ENCODE measurements around the gene LGI4. TPM values are rescaled to one million over a fixed set of nuclear protein-coding genes. Genes with fewer than 3 reads are reported as not detected.
"Not testable (repeated sequence)": the region's sequence is repeated elsewhere in the genome, so short reads cannot be mapped to it uniquely, and the experiment has no call there.

The LGI4 gene
- total RNA-seq, 2 experiments from 2014 or later, result 0.66 to 0.67 TPM

DNA sequence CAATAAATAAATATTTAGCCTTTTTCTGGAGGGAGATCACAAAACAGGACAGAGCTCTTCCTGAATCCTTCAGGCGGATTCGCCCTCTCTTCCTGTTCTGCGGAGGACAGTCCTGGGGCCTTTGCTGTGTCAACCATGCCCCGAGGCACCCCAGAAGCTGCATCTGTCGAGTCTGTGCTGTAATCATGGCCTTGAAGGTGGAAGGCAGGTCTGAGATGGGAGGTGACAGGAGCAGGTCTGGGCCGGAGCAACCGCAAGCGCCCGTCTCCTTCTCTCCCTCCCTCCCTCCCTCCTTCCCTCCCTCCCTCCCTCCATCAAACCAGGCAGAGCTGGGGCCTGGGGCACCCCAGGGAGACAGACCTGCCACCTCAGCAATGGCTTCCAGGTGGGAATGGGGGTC is 23.9 kb downstream of the LGI4 start:
- Mint-ChIP-seq H3K27ac (no peak overlapping the region), H3K27me3 (no peaks in the 10 kb centered on the region), H3K36me3 (ENCODE audit: low read depth) (no peaks in the 10 kb centered on the region), H3K4me1 (peaks cover 12% of the 10 kb centered on the region), H3K4me3 (no peak overlapping the region), H3K9me3 (ENCODE audit: low read depth) (peaks cover 4% of the 10 kb centered on the region)
- ChIA-PET POLR2A (interaction anchor here (0.6 kb wide), 1 partner anchor 11 kb away, joined by 3 read pairs; no protein-coding TSS in a partner anchor), CTCF (interaction anchor here (1.5 kb wide), 1 partner anchor 25 kb away, joined by 3 read pairs; no protein-coding TSS in a partner anchor)
- intact Hi-C loops (cut with DNase I, micrococcal nuclease), result no loop called here
- DNase-seq (no peak), ATAC-seq (no peak)

- peaks cover 4% of the 10 kb centered on the region for H3K9me3 Mint-ChIP-seq (ENCODE audit: low read depth)
- no peaks in the 10 kb centered on the region for H3K27me3 Mint-ChIP-seq
- H3K4me1 Mint-ChIP-seq, result peaks cover 8% of the 10 kb centered on the region
- DNase-seq (no peak), ATAC-seq (no peak)
- no peak overlapping the region for H3K4me3 Mint-ChIP-seq
- H3K36me3 Mint-ChIP-seq (ENCODE audit: low read depth), result no peaks in the 10 kb centered on the region
- ChIA-PET POLR2A (no interaction called here), CTCF (no interaction called here)
- no peak overlapping the region for H3K27ac Mint-ChIP-seq
- intact Hi-C loops (cut with DNase I, micrococcal nuclease), result no loop called here
Observed at GRCh38 chr19:35109395-35110112, 25.3 kb downstream of the LGI4 start.

- CTCF ChIA-PET, result no interaction called here
- DNase-seq, result no peak
- POLR2A ChIA-PET, result no interaction called here
- Mint-ChIP-seq H3K4me3 (no peak overlapping the region), H3K36me3 (ENCODE audit: low read depth) (no peaks in the 10 kb centered on the region), H3K9me3 (ENCODE audit: low read depth) (peaks cover 4% of the 10 kb centered on the region), H3K27me3 (no peaks in the 10 kb centered on the region), H3K4me1 (peaks cover 6% of the 10 kb centered on the region), H3K27ac (no peak overlapping the region)
- intact Hi-C loops (cut with DNase I, micrococcal nuclease), result no loop called here
- ATAC-seq, result no peak
Observed at GRCh38 chr19:35108730-35109129, 26.1 kb downstream of the LGI4 start.

- ChIA-PET POLR2A (no interaction called here), CTCF (interaction anchor here (1.0 kb wide), 1 partner anchor 23 kb away, joined by 3 read pairs; no protein-coding TSS in a partner anchor)
- Mint-ChIP-seq H3K4me1 (peaks cover 6% of the 10 kb centered on the region), H3K27me3 (no peaks in the 10 kb centered on the region), H3K36me3 (ENCODE audit: low read depth) (no peaks in the 10 kb centered on the region), H3K4me3 (no peak overlapping the region), H3K27ac (no peak overlapping the region), H3K9me3 (ENCODE audit: low read depth) (peaks cover 4% of the 10 kb centered on the region)
- ATAC-seq, result peak; percentile 30
- DNase-seq, result peak; percentile 34
- intact Hi-C loops (cut with DNase I, micrococcal nuclease), result no loop called here
Observed at GRCh38 chr19:35107545-35107944, 27.3 kb downstream of the LGI4 start.

- Mint-ChIP-seq H3K27me3 (no peaks in the 10 kb centered on the region), H3K9me3 (ENCODE audit: low read depth) (peaks cover 4% of the 10 kb centered on the region), H3K27ac (no peak overlapping the region), H3K36me3 (ENCODE audit: low read depth) (no peaks in the 10 kb centered on the region), H3K4me1 (peaks cover 6% of the 10 kb centered on the region), H3K4me3 (no peak overlapping the region)
- intact Hi-C loops (cut with DNase I, micrococcal nuclease), result no loop called here
- ATAC-seq (no peak), DNase-seq (no peak)
- CTCF ChIA-PET, result interaction anchor here (1.0 kb wide), 1 partner anchor 22 kb away, joined by 3 read pairs; no protein-coding TSS in a partner anchor
- POLR2A ChIA-PET, result no interaction called here
Observed at GRCh38 chr19:35106898-35107541, 27.8 kb downstream of the LGI4 start.

DNA sequence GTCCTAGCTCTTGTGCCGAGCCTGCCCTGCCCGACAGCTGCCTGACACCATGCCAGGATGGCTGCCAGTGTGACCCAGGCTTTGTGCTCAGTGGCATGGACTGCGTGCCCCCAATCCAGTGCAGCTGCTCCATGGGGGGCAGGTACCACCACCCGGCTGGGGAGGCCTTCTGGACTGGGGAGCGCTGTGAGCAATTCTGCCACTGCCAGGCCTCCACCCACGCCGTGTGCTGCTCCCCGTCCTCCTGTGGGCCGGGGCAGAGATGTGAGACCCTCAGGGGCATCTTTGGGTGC is 28.6 kb downstream of the LGI4 start:
- ATAC-seq, result no peak
- Mint-ChIP-seq H3K4me3 (no peak overlapping the region), H3K4me1 (peaks cover 6% of the 10 kb centered on the region), H3K36me3 (ENCODE audit: low read depth) (no peaks in the 10 kb centered on the region), H3K27ac (peak overlapping the region; percentile 55), H3K27me3 (no peaks in the 10 kb centered on the region), H3K9me3 (ENCODE audit: low read depth) (peaks cover 4% of the 10 kb centered on the region)
- no peak for DNase-seq
- ChIA-PET CTCF (interaction anchor here (0.6 kb wide), 1 partner anchor 620 kb away, joined by 4 read pairs; no protein-coding TSS in a partner anchor), POLR2A (no interaction called here)
- intact Hi-C loops (cut with DNase I, micrococcal nuclease), result no loop called here

GRCh38 chr19:35105411-35106290 is 29.2 kb downstream of the LGI4 start:
- intact Hi-C loops (cut with DNase I, micrococcal nuclease), result no loop called here
- Mint-ChIP-seq H3K27me3 (no peaks in the 10 kb centered on the region), H3K4me3 (no peak overlapping the region), H3K4me1 (peaks cover 6% of the 10 kb centered on the region), H3K9me3 (ENCODE audit: low read depth) (peaks cover 4% of the 10 kb centered on the region), H3K36me3 (ENCODE audit: low read depth) (no peaks in the 10 kb centered on the region), H3K27ac (peak overlapping the region; percentile 55)
- DNase-seq, result no peak
- ChIA-PET CTCF (interaction anchor here (0.6 kb wide), 1 partner anchor 619 kb away, joined by 4 read pairs; no protein-coding TSS in a partner anchor), POLR2A (no interaction called here)
- ATAC-seq, result no peak

GRCh38 chr19:35105047-35105410 is 29.8 kb downstream of the LGI4 start:
- Mint-ChIP-seq H3K9me3 (ENCODE audit: low read depth) (peaks cover 4% of the 10 kb centered on the region), H3K4me3 (no peak overlapping the region), H3K36me3 (ENCODE audit: low read depth) (no peaks in the 10 kb centered on the region), H3K4me1 (peaks cover 6% of the 10 kb centered on the region), H3K27ac (no peak overlapping the region), H3K27me3 (no peaks in the 10 kb centered on the region)
- no peak for ATAC-seq
- DNase-seq, result no peak
- ChIA-PET CTCF (no interaction called here), POLR2A (no interaction called here)
- intact Hi-C loops (cut with DNase I, micrococcal nuclease), result no loop called here

DNA sequence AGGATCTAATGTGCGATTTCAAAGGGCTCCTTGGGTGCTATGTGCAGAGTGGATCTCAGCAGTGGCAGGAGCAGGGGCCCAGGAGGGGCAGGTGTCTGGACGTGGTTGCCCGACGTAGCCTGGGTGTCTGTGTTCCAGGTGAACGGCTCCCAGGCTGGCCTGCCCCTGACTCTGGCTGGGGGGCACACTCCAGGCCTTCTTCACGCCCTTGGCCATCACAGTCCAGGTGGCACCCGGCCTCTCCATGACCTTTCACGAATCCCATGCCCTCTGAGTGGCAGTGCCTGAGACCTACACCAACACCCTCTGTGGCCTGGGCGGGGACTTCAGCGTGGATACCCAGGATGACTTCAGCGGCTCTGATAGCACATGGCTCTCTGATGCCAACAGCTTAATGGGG is 30.5 kb downstream of the LGI4 start:
- Mint-ChIP-seq H3K4me3 (no peak overlapping the region), H3K4me1 (peaks cover 6% of the 10 kb centered on the region), H3K27me3 (no peaks in the 10 kb centered on the region), H3K27ac (no peak overlapping the region), H3K36me3 (ENCODE audit: low read depth) (no peaks in the 10 kb centered on the region), H3K9me3 (ENCODE audit: low read depth) (peaks cover 4% of the 10 kb centered on the region)
- DNase-seq, result no peak
- ChIA-PET CTCF (no interaction called here), POLR2A (no interaction called here)
- intact Hi-C loops (cut with DNase I, micrococcal nuclease), result no loop called here
- no peak for ATAC-seq

DNA sequence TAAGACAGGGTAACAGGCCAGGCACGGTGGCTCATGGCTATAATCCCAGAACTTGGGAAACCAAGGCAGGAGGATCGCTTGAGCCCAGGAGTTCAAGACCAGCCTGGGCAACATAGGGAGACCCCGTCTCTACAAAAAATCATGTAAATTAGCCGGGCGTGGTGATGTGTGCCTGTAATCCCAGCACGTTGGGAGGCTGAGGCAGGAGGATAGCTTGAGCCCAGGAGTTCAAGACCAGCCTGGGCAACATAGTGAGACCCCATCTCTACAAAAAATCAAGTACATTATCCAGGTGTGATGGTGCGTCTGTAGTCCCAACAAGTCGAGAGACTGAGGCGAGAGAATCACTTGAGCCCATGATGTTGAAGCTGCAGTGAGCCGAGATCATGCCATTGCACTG is 31.2 kb downstream of the LGI4 start:
- H3K9me3 Mint-ChIP-seq (ENCODE audit: low read depth); H3K27me3 Mint-ChIP-seq; H3K36me3 Mint-ChIP-seq (ENCODE audit: low read depth): not testable (repeated sequence)

GRCh38 chr19:35101949-35102348 is 32.9 kb downstream of the LGI4 start:
- H3K36me3 Mint-ChIP-seq (ENCODE audit: low read depth); intact Hi-C loops (cut with DNase I, micrococcal nuclease); ATAC-seq; DNase-seq; CTCF ChIA-PET; H3K9me3 Mint-ChIP-seq (ENCODE audit: low read depth); H3K4me1 Mint-ChIP-seq; H3K27me3 Mint-ChIP-seq; POLR2A ChIA-PET; H3K4me3 Mint-ChIP-seq; H3K27ac Mint-ChIP-seq: not testable (repeated sequence)

More for the DNA sequence above, 31.2 kb downstream of the LGI4 start:
- ATAC-seq; H3K4me1 Mint-ChIP-seq; CTCF ChIA-PET; POLR2A ChIA-PET; H3K27ac Mint-ChIP-seq; H3K4me3 Mint-ChIP-seq; DNase-seq; intact Hi-C loops (cut with DNase I, micrococcal nuclease): not testable (repeated sequence)

Measured in activated CD4-positive, alpha-beta T cell treated with anti-CD3 and anti-CD28 coated beads for 36 hours (primary cell).